K562 (cell line): ENCODE results near the gene UNKL. TPM values are rescaled to one million over a fixed set of nuclear protein-coding genes. Genes with fewer than 3 reads are reported as not detected.
A peak's percentile ranks its signal among the peaks of the same experiment; 100 is the strongest.

Experiments
- ATAC-seq: fragments of 200-7000 bp; cut with Tn5 transposase; 3 replicates; pipeline ENCODE4 v1.9.1; 2020; ENCODE audit warnings: moderate library complexity
- BruUV-seq: library from RNA; stranded (reverse); fragments of 400-500 nt; replicated peaks from 2 replicates; lab custom pipeline; 2021; lab: Mats Ljungman, UMichigan
- CTCF ChIA-PET: fragments of 300-600 bp; formaldehyde crosslinking; extraction: SDS; loops from one replicate; lab custom pipeline; 2021; ENCODE audit warnings: low intra/inter-chr PET ratio; lab: Yijun Ruan, JAX
- POLR2A ChIA-PET: fragments of 300-600, 350-650 bp; sonication (Branson Sonifier 250); formaldehyde crosslinking; extraction: SDS; loops from one replicate; lab custom pipeline; 2021; ENCODE audit warnings: antibody characterized with exemption, inconsistent platforms; lab: Yijun Ruan, JAX
- DNase-seq, 4 experiments: peaks; one replicate each; pipeline versions ENCODE4 v3.0.0 to v3.0.0-alpha.2; 2011 to 2018; ENCODE audit warnings: low spot score in 3 of 4, mixed read lengths in 3 of 4; ENCODE audit errors: extremely low read depth in 1 of 4
- FAIRE-seq: peaks from 2 replicates; lab custom pipeline; 2011; peaks lifted over from hg19 to GRCh38; lab: Jason Lieb, UNC
- H2AFZ ChIP-seq: 2 replicates; pipeline ENCODE4 v1.6.0; 2011; ENCODE audit warnings: low read depth, low read length, control low read depth, inconsistent platforms
- H3K27ac ChIP-seq: fragments of 200-600 bp; 3 replicates; pipeline ENCODE4 v1.8.0; 2011; ENCODE audit warnings: low read depth, mild to moderate bottlenecking, control low read depth, inconsistent platforms, low read length, moderate library complexity, mixed read lengths; ENCODE audit errors: extremely low read depth
- H3K27me3 ChIP-seq, 2 experiments: fragments of 300-600 bp in 1 of 2; 2 replicates in 1 of 2; 3 replicates in 1 of 2; pipeline versions ENCODE4 v1.6.0 to v1.8.0; 2011; ENCODE audit warnings: inconsistent platforms in 2 of 2, low read length in 2 of 2, mild to moderate bottlenecking in 1 of 2, mixed read lengths in 1 of 2, moderate library complexity in 1 of 2; ENCODE audit not compliant: control insufficient read depth in 2 of 2, insufficient read depth in 2 of 2
- H3K36me3 ChIP-seq: fragments of 300-600 bp; 3 replicates; pipeline ENCODE4 v1.8.0; 2011; ENCODE audit warnings: mild to moderate bottlenecking, low read length, inconsistent platforms; ENCODE audit not compliant: control insufficient read depth, insufficient read depth
- H3K4me1 ChIP-seq, 2 experiments: fragments of 200-600 bp in 1 of 2; replicated peaks in 1 of 2; 2 replicates in 1 of 2; 3 replicates in 1 of 2; pipeline versions ENCODE4 v1.5.1 to v1.8.0; 2011; ENCODE audit warnings: inconsistent platforms in 2 of 2, low read length in 2 of 2, mild to moderate bottlenecking in 1 of 2, mixed read lengths in 1 of 2, moderate library complexity in 1 of 2; ENCODE audit not compliant: control insufficient read depth in 2 of 2, insufficient read depth in 2 of 2
- H3K4me2 ChIP-seq: 2 replicates; pipeline ENCODE4 v1.6.1; 2011; ENCODE audit warnings: low read length, control low read depth, inconsistent platforms, mixed read lengths; ENCODE audit not compliant: insufficient read depth
- H3K4me3 ChIP-seq: fragments of 200-600 bp; sonication (generic), shearing (Covaris generic); 2 replicates; pipeline ENCODE4 v1.5.1; 2016; ENCODE audit warnings: control low read depth, inconsistent platforms
- H3K79me2 ChIP-seq: fragments of 200-600 bp; 3 replicates; pipeline ENCODE4 v1.8.0; 2011; ENCODE audit warnings: low read length, inconsistent platforms; ENCODE audit not compliant: control insufficient read depth, insufficient read depth
- H3K9ac ChIP-seq, 2 experiments: 2 replicates each; pipeline versions ENCODE4 v1.6.0 to v1.6.1; 2011; ENCODE audit warnings: low read depth in 2 of 2, low read length in 2 of 2, control low read depth in 1 of 2, inconsistent platforms in 1 of 2, mild to moderate bottlenecking in 1 of 2, mixed read lengths in 1 of 2; ENCODE audit not compliant: insufficient read depth in 1 of 2
- H3K9me1 ChIP-seq: one replicate; pipeline ENCODE4 v1.6.0; 2011; ENCODE audit warnings: inconsistent platforms, mild to moderate bottlenecking, low read length, moderate library complexity; ENCODE audit not compliant: control insufficient read depth, insufficient read depth
- H3K9me3 ChIP-seq: replicated peaks from 2 replicates; pipeline ENCODE4 v1.5.1; 2011; ENCODE audit warnings: low read depth, low read length, inconsistent platforms; ENCODE audit not compliant: control insufficient read depth, insufficient read depth
- H4K20me1 ChIP-seq: replicated peaks from 2 replicates; pipeline ENCODE4 v1.6.1; 2011; ENCODE audit warnings: low read length, inconsistent platforms, mixed read lengths; ENCODE audit not compliant: control insufficient read depth, insufficient read depth
- ATF2 ChIP-seq: sonication (generic); formaldehyde crosslinking; IDR thresholded peaks from 2 replicates; pipeline ENCODE4 v1.8.1; 2022; ENCODE audit warnings: missing genetic modification reagents
- CUX1 ChIP-seq: fragments of 200-800 bp; sonication (Bioruptor generic); IDR thresholded peaks from 2 replicates; pipeline ENCODE4 v1.6.1; 2016; ENCODE audit warnings: missing genetic modification characterization, missing compliant biosample characterization
- MEIS2 ChIP-seq: fragments of 450-650 bp; IDR thresholded peaks from 2 replicates; pipeline ENCODE4 v1.6.1; 2014; ENCODE audit warnings: mild to moderate bottlenecking; ENCODE audit not compliant: partially characterized antibody
- POLR2G ChIP-seq: fragments of 200-400 bp; formaldehyde crosslinking; IDR thresholded peaks from 2 replicates; pipeline ENCODE4 v1.6.1; 2017; ENCODE audit warnings: low read depth, mild to moderate bottlenecking, antibody characterized with exemption, low read length, moderate library complexity
- RBFOX2 ChIP-seq: fragments of 200-400 bp; formaldehyde crosslinking; IDR thresholded peaks from 2 replicates; pipeline ENCODE4 v1.6.1; 2017; ENCODE audit warnings: low read depth, mild to moderate bottlenecking, low read length, moderate library complexity
- RBM22 ChIP-seq: fragments of 200-400 bp; formaldehyde crosslinking; IDR thresholded peaks from 2 replicates; pipeline ENCODE4 v1.6.1; 2018; ENCODE audit warnings: low read length, low read depth; ENCODE audit not compliant: poor library complexity, severe bottlenecking
- RBM25 ChIP-seq: fragments of 200-400 bp; formaldehyde crosslinking; IDR thresholded peaks from 2 replicates; pipeline ENCODE4 v1.6.1; 2018; ENCODE audit warnings: low read length, low read depth, moderate library complexity; ENCODE audit not compliant: severe bottlenecking
- ZNF449 ChIP-seq: fragments of 250-450 bp; sonication (Bioruptor Pico); IDR thresholded peaks from 2 replicates; pipeline ENCODE4 v1.8.0; 2022; ENCODE audit warnings: moderate library complexity, mild to moderate bottlenecking, inconsistent platforms
- ZNF76 ChIP-seq: fragments of 250-450 bp; sonication (Bioruptor Pico); IDR thresholded peaks from 2 replicates; pipeline ENCODE4 v1.4.0; 2020; ENCODE audit warnings: mild to moderate bottlenecking, moderate library complexity, borderline replicate concordance
- WGBS: fragments of 100-300 bp; shearing (Covaris generic); methylation state at CpG from one replicate; pipeline ENCODE4 v1.1.6; 2016; ENCODE audit warnings: low coverage, mixed read lengths; ENCODE audit not compliant: insufficient coverage; ENCODE audit errors: missing lambda C conversion rate; 5-methylcytosine and 5-hydroxymethylcytosine counted together
- in situ Hi-C: fragments of 300-500 bp; cut with MboI; formaldehyde crosslinking; loops from 4 replicates; pipeline ENCODE4 v1.15.0; 2018; ENCODE audit warnings: inconsistent platforms, mixed read lengths
- intact Hi-C: fragments of 100-400 bp; cut with micrococcal nuclease; formaldehyde crosslinking; loops from 2 replicates; pipeline ENCODE4 v1.14.2; 2022
- polyA plus RNA-seq, 8 experiments: library from polyadenylated mRNA; depleted of rRNA in 4 of 8; stranded (reverse) in 5 of 8; unstranded in 3 of 8; fragments of >200 nt; fragmentation: Nextera tagmentation in 2 of 8; fragmentation: Illumina TruSeq in 1 of 8; extraction: Ambion mirVana in 2 of 8; extraction: Trizol in 1 of 8; gene quantifications; 2 replicates each; pipeline versions ENCODE4 v1.2.1 to v1.2.3, GENCODE V29; 2011 to 2014; ENCODE audit warnings: inconsistent platforms in 1 of 8, missing spikeins in 1 of 8
- total RNA-seq, 7 experiments: library from RNA; depleted of rRNA in 6 of 7; stranded (reverse); fragments of >200 nt in 6 of 7; fragmentation: Illumina TruSeq in 2 of 7; extraction: Trizol in 2 of 7; gene quantifications; 2 replicates each; pipeline versions ENCODE4 v1.2.1 to v1.2.3, GENCODE V29; 2011 to 2021; ENCODE audit warnings: low replicate concordance in 1 of 7

The UNKL gene
- total and polyA plus RNA-seq, 9 of the 15 experiments (the other 6 are each of a cell fraction or from before 2014, with no cell fraction given) = 0.37 to 30.2 (median 5.1) TPM

GRCh38 chr16:1323296-1324239, 90.9 kb downstream of the UNKL start:
- no peak for DNase-seq
- H3K4me1 ChIP-seq = peaks cover 0 to 33% of the 10 kb centered on the region in 2 experiments; a peak in 2 of 5 replicates
- no TSS peak for BruUV-seq
- no peak for ATAC-seq
- H3K27me3 ChIP-seq = no peaks in the 10 kb centered on the region
- no peak for FAIRE-seq
- peaks cover 61% of the 10 kb centered on the region for H3K36me3 ChIP-seq
- H2AFZ ChIP-seq = no peak overlapping the region
- POLR2A ChIA-PET = interaction anchor here (0.6 to 2.2 kb wide), 3 partner anchors 8 to 14 kb away, joined by 3 to 8 read pairs (median 4); no protein-coding TSS in a partner anchor
- intact Hi-C loops (no loop called here), in situ Hi-C loops (no loop called here)
- no peak overlapping the region for H3K4me2 ChIP-seq
- H3K4me3 ChIP-seq = no peak overlapping the region
- CTCF ChIA-PET = interaction anchor here (0.7 kb wide), 1 partner anchor 826 kb away, joined by 4 read pairs; no protein-coding TSS in a partner anchor
- H3K9me1 ChIP-seq = no peaks in the 10 kb centered on the region
- H4K20me1 ChIP-seq = no peaks in the 10 kb centered on the region
- 92% methylated on average over 33 of the region's 35 CpGs for WGBS
- H3K9ac ChIP-seq = peak overlapping the region in 1 of 2 experiments; percentile 45; a peak in 1 of 4 replicates
- H3K27ac ChIP-seq = no peak overlapping the region
- H3K9me3 ChIP-seq = no peaks in the 10 kb centered on the region
- H3K79me2 ChIP-seq = no peaks in the 10 kb centered on the region
- TF ChIP-seq ZNF449 = no peak
- TF ChIP-seq ZNF76 (CRISPR knock-in tag) = no peak
- TF ChIP-seq CUX1 (CRISPR knock-in tag) = no peak
- TF ChIP-seq RBM25 = no peak
- peak; percentile 39; the same call in 1 of the 2 replicates for TF ChIP-seq RBFOX2
- TF ChIP-seq ATF2 (CRISPR knock-in tag) = no peak
- no peak for TF ChIP-seq MEIS2
- peak; percentile 49; the same call in 1 of the 2 replicates for TF ChIP-seq POLR2G
- peak; percentile 55 for TF ChIP-seq RBM22
